Inflammatory macrophage treated with lipopolysaccharide for 1 hour (primary cell): ENCODE results near the gene C12orf42.
A peak's percentile ranks its signal among the peaks of the same experiment; 100 is the strongest.

Source experiments
- DNase-seq, 2 donors: peaks; one replicate each; pipeline ENCODE4 v3.0.0-alpha.2; 2020 to 2022

The C12orf42 gene

DNA sequence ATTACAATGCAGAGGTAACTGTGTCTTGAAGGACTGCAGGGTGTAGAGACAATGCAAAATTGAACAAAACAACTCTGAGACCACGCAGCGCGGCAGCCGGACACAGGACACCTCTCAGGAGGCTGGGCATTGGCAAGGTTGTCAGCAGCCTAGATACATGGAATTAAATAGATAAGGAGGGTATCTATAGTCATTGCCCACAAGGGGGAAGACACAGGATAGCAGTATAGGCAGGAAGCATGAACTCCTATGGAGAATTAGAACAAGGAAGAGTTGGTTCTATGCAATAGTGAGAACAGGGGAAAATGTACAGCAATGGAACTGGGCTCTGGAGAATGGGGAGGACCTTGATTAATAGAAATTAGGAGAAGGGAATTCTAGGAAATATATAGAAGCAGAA, 164.1 kb downstream of the C12orf42 start:
- no peak for DNase-seq

- DNase-seq: no peak
These were observed 165.1 kb downstream of the C12orf42 start for GRCh38 chr12:103330672-103331071.

- DNase-seq: no peak
These were observed 168.1 kb downstream of the C12orf42 start for GRCh38 chr12:103327676-103328075.

DNA sequence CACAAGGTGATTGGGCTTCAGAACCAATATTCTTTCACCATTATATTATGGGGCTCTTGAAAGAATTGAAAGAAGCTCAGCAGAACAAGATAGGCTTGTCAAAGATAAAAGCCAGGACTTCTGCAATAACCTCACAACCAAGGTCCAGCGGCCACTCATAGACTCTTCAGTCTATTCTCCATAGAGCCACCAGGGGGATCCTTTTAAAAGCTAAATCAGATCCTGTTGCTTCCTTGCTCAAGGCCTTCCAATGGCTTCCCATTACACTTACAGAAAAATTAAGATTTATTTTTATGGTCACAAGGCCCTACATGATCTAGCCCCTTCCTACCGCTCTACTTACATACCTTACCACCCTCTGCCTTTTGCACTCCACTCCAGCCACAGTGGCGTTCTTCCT, 169.6 kb downstream of the C12orf42 start:
- DNase-seq: peak in 1 of 2 donors; percentile 7

GRCh38 chr12:103318566-103318965, 177.2 kb downstream of the C12orf42 start:
- DNase-seq: no peak

DNA sequence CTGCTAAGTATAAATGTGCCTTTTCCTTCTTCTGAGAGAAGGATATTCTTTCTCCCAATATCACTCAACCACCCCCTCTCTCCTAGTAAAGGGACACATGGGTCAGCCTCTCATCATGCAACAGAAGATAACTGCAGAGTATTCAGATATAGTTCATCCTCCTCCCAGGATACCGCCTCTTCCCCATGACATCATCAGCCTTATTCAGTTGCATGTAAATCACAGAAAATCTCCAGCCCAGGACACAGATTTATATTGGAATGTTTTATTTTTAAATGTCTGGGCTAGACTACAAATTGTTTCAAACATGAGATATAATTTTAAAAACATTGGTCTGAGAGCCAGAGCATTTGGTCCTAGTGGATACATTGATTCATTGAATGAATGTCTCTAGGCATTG, 178.5 kb downstream of the C12orf42 start:
- DNase-seq: no peak

- DNase-seq: no peak
These were observed 181.0 kb downstream of the C12orf42 start for GRCh38 chr12:103314786-103315185.

DNA sequence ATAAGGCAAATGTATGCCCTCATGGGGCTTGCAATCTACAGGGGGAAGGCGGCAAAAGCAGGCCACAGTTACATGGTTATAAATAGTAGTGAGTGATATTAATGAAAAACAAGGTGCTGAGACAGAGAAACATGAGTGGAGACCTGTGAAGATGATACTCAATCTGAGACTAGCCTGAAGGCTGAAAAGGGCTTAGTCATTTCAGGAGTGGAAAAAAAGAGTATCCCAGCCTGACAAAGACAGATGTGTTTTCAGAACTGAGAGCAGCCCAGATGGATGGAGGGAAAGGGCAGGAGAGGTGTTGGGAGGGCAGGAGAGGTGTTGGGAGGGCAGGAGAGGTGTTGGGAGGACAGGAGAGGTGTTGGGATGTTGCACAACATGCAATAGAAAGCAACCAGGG, 181.9 kb downstream of the C12orf42 start:
- DNase-seq: no peak

GRCh38 chr12:103312742-103313354, 182.9 kb downstream of the C12orf42 start:
- DNase-seq: no peak

- DNase-seq: no peak
These were observed 185.1 kb downstream of the C12orf42 start for GRCh38 chr12:103310546-103311270.

DNA sequence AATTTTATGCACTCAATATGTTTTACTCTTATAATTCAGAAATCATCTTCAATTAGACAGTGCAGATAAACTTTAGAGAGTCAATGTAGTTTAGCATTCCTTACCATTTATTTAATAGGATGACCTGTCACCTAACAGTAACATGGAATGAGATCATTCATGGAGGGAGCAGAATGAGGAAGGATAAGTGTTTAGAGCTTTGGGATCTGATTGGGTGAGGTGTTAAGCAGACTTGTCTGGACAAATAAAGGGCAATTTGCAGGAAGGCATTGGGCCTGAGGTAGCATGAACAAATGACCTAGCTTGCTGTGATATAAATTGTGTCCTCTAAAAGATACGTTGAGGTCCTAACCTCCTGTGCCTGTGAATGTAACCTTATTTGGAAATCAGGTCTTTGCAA, 187.4 kb downstream of the C12orf42 start:
- DNase-seq: no peak

GRCh38 chr12:103303484-103303883, 192.3 kb downstream of the C12orf42 start:
- DNase-seq: no peak

DNA sequence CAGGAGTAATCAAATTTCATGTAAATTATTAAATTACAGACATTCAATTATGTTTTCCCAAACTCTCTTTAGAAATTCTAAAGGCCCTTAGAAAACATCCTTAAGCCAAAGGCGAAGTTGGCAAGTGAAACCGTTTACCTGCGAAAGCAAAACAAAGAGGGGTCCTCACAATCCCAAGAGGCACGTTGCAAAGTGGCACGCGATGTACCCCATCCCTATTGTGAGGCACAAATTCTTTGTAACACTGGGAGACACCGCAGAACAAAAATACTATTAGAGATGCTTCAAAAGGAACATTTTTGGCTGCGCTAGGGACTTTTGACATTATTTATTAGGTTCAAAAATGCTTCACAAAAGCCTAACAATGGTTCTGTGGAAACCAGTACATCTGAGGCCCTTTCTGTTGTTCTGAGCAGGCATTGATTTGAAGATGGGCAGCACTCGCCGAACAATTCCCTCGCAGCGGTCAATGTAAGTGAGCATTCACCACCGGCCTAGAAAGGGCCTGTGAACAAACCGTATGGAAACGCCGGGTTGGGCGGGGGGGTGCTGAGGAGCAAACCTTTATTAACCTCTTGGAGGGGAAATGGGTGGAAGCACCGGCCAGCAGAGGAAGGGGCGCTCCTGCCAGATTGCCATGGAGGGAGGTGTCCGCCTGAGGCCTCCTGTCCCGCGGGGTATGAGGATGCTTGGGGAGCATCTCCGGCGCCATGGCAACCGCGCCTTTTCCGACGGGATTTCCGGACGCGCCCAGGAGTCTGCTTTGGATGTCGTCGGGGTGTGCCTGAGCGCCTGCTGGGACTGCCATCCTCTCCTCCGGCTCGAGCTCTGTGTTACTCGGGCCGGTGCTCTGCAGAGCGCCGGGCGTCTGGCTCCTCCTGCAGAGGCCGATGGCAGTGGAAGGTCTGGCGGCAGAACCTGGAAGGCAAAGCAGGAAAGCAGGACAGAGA, 193.9 kb downstream of the C12orf42 start:
- DNase-seq: no peak

GRCh38 chr12:103288016-103288415, 207.8 kb downstream of the C12orf42 start:
- no peak for DNase-seq

DNA sequence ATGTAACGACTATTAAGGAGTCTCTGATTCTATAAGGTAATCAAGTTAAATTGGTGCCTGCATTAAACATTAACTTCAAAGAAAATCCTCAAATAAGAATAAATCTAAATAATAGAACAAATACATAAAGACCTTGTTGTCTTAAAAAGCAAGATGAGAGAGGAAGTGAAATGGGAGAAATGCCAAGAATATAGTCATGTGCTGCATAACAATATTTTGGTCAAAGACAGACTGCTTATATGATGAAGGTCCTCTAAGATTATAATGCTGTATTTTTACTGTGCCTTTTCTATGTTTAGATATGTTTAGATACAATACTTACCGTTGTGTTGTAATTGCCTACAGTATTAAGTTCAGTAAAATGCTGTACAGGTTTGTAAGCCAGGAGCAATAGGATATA, 213.6 kb downstream of the C12orf42 start:
- DNase-seq: no peak

- DNase-seq: no peak
These were observed 216.3 kb downstream of the C12orf42 start for GRCh38 chr12:103279444-103279843.

DNA sequence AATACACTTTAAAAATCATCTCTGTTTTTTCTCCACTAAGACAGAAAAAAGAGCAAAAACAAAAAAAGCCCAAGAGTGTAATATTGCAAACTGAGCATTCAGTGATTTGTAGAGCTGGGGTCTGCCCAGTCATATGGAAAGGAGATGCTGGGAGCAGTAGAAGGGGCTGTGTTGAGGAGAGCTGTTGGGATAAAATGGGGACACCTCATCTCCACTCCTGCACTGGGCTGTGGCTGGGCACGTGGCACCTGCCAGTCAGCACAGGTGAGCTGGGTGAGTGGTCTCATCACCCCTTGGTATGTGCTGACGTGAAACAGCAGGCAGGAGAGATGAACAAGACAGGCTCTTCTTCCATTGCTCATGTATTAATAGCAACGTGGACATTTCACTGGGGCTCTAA, 217.4 kb downstream of the C12orf42 start:
- no peak for DNase-seq

DNA sequence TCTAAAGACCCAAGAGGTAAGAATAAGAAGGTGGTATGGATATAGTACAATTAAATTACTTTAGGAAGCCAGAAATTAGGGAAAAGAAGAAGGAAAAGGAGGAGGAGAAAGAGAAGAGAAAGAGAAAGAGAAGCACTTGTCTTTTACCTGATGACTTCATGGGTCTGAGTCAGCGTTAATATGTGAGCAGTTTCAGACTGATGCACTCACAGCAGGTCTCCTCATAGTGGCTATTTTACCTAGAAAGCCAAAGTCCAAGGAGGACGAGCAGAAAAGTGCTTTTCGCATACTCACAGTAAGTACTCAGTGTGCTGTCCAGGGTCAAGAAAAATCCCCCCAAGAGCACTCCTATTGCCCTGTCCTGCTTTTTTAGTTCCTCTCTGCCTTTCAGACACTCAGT, 222.1 kb downstream of the C12orf42 start:
- DNase-seq: no peak

- DNase-seq: no peak
These were observed 222.8 kb downstream of the C12orf42 start for GRCh38 chr12:103272949-103273348.

GRCh38 chr12:103269946-103270345, 225.8 kb downstream of the C12orf42 start:
- no peak for DNase-seq

DNA sequence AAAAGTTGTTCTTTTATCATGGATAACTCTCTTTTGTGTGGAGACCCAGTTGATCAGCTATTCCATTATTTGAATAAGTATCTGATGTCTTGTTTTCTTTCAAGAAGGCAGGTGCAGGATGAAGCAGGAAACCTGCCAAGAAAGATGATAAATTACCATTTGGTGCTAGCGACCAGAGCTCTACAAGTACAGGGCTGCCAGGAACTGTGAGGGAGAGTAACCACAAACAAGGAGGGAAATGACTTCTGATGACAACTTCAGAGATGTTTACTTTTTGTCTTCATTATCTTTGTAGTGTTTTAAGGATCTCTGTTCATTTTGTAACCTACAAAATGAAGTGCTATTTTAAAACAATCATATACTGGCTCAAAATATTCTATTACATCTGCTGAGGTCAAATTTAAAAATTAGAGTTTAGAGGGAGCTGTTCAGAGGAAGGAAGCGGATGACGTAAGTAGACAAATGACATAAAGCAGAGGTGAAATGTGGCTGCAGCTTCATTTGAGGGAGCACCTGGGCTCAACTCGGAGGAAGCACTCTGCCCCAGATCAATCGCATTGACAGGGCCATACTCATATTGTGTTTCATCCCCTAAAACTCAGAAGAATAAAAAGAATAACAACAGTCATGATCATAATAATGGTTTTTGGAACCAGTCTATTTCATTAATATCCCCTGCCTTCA, 226.8 kb downstream of the C12orf42 start:
- DNase-seq: no peak

DNA sequence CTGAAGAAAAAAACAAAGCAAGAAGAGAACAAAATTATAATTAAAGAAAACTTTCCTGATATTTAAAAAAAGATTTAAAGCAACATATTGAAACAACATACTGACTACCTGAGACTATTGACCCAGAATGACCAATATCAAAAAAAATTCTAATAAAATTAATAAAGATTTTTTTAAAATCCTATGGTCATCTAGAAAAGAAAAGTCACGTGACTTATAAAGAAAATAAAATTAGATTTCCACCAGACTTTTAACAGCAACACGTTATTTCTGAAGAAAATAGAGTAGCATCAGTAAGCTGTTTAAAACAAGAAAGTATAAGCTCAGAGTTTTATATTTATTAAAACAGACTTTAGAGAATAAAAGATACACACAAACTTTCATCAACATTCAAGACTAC, 238.0 kb downstream of the C12orf42 start:
- no peak for DNase-seq
